A549 (cell line): Measurements from ENCODE around the gene UBL7. TPM values are rescaled to one million over a fixed set of nuclear protein-coding genes. Genes with fewer than 3 reads are reported as not detected.

Experiments used
- ATAC-seq, 2 experiments: fragments of 200-7000 bp in 1 of 2; fragments of >200 bp in 1 of 2; cut with Nextera tagmentation in 1 of 2; cut with Tn5 transposase in 1 of 2; 3 replicates each; pipeline versions ENCODE4 v1.8.0 to v1.9.1; 2018 to 2020; ENCODE audit warnings: mild to moderate bottlenecking in 1 of 2, moderate library complexity in 1 of 2
- CTCF ChIA-PET: fragments of 300-600 bp; sonication (Branson Sonifier 250); formaldehyde crosslinking; extraction: SDS; loops from one replicate; lab custom pipeline; 2021; ENCODE audit warnings: antibody characterized with exemption, inconsistent platforms; lab: Yijun Ruan, JAX
- POLR2A ChIA-PET: fragments of 350-600 bp; formaldehyde crosslinking; extraction: SDS; loops from one replicate; lab custom pipeline; 2021; ENCODE audit warnings: antibody characterized with exemption, inconsistent platforms; lab: Yijun Ruan, JAX
- DNase-seq, 2 experiments: peaks; one replicate each; pipeline versions ENCODE4 v3.0.0 to v3.0.0-alpha.2; 2011 to 2016; ENCODE audit warnings: low read depth in 1 of 2, low spot score in 1 of 2
- FAIRE-seq: peaks from 2 replicates; lab custom pipeline; 2011; peaks lifted over from hg19 to GRCh38; lab: Jason Lieb, UNC
- H3K27ac ChIP-seq, 2 experiments: fragments of >200 bp; sonication (Bioruptor Twin); formaldehyde crosslinking; 3 replicates each; pipeline ENCODE4 v1.5.1; 2016 to 2017
- H3K4me1 ChIP-seq: fragments of >200 bp; sonication (Bioruptor Twin); formaldehyde crosslinking; 3 replicates; pipeline ENCODE4 v1.6.1; 2016
- H3K4me2 ChIP-seq: fragments of >200 bp; sonication (Bioruptor Twin); formaldehyde crosslinking; 3 replicates; pipeline ENCODE4 v1.6.1; 2016
- H3K4me3 ChIP-seq: fragments of >200 bp; sonication (Bioruptor Twin); formaldehyde crosslinking; 3 replicates; pipeline ENCODE4 v1.5.1; 2016
- H3K9me3 ChIP-seq: fragments of >200 bp; sonication (Bioruptor Twin); formaldehyde crosslinking; 3 replicates; pipeline ENCODE4 v1.6.1; 2016
- ATOH8 ChIP-seq: fragments of 250-450 bp; sonication (Bioruptor Pico); IDR thresholded peaks from 2 replicates; pipeline ENCODE4 v1.5.0; 2020; ENCODE audit warnings: low read depth, mild to moderate bottlenecking, moderate library complexity
- BCL3 ChIP-seq: fragments of >200 bp; sonication (Bioruptor Twin); formaldehyde crosslinking; IDR thresholded peaks from 3 replicates; pipeline ENCODE4 v1.6.1; 2016
- CTCF ChIP-seq: fragments of >200 bp; sonication (Bioruptor Twin); formaldehyde crosslinking; IDR thresholded peaks from 3 replicates; pipeline ENCODE4 v1.5.1; 2016
- EHF ChIP-seq: fragments of 250-450 bp; sonication (Bioruptor Pico); IDR thresholded peaks from 2 replicates; pipeline ENCODE4 v1.5.0; 2020; ENCODE audit warnings: mild to moderate bottlenecking
- EHMT2 ChIP-seq: fragments of 200-600 bp; sonication (generic); IDR thresholded peaks from 2 replicates; pipeline ENCODE4 v1.6.1; 2016; ENCODE audit warnings: antibody characterized with exemption, low read depth, mild to moderate bottlenecking, moderate library complexity
- ELK1 ChIP-seq: fragments of 150-350 bp; IDR thresholded peaks from 2 replicates; pipeline ENCODE4 v1.6.1; 2014; ENCODE audit warnings: low read depth, mild to moderate bottlenecking, low read length
- EP300 ChIP-seq, 2 experiments: fragments of >200 bp; sonication (Bioruptor Twin); formaldehyde crosslinking; IDR thresholded peaks; 2 replicates in 1 of 2; 3 replicates in 1 of 2; pipeline ENCODE4 v1.6.1; 2016 to 2017
- ESRRA ChIP-seq: fragments of 150-350 bp; IDR thresholded peaks from 2 replicates; pipeline ENCODE4 v1.6.1; 2014; ENCODE audit warnings: mild to moderate bottlenecking, low read length, borderline replicate concordance
- FOSL2 ChIP-seq, 2 experiments: fragments of 450-650 bp in 1 of 2; fragments of >200 bp in 1 of 2; sonication (Bioruptor Twin) in 1 of 2; formaldehyde crosslinking; IDR thresholded peaks; 2 replicates each; pipeline versions ENCODE4 v1.5.0 to v1.6.1; 2016 to 2020; ENCODE audit warnings: mild to moderate bottlenecking in 1 of 2, moderate library complexity in 1 of 2
- GATA3 ChIP-seq: IDR thresholded peaks from 2 replicates; pipeline ENCODE4 v1.6.1; 2012; ENCODE audit warnings: borderline replicate concordance
- HOXB13 ChIP-seq: fragments of 250-450 bp; sonication (Bioruptor Pico); IDR thresholded peaks from 2 replicates; pipeline ENCODE4 v1.5.0; 2020; ENCODE audit warnings: low read depth, mild to moderate bottlenecking, moderate library complexity
- KDM1A ChIP-seq: fragments of 200-600 bp; sonication (generic); IDR thresholded peaks from 2 replicates; pipeline ENCODE4 v1.6.1; 2016; ENCODE audit warnings: low read depth, mild to moderate bottlenecking
- MAFK ChIP-seq: fragments of 450-650 bp; IDR thresholded peaks from 2 replicates; pipeline ENCODE4 v1.6.1; 2014; ENCODE audit not compliant: partially characterized antibody
- MAZ ChIP-seq: fragments of 150-350 bp; IDR thresholded peaks from 2 replicates; pipeline ENCODE4 v1.6.1; 2014; ENCODE audit warnings: antibody characterized with exemption, low read depth, low read length, borderline replicate concordance
- NFE2L2 ChIP-seq: fragments of 150-350 bp; conservative IDR thresholded peaks from 2 replicates; pipeline ENCODE4 v1.6.1; 2014; ENCODE audit warnings: low read length
- NPAS2 ChIP-seq: fragments of 250-450 bp; sonication (Bioruptor Pico); IDR thresholded peaks from 2 replicates; pipeline ENCODE4 v1.8.0; 2022; ENCODE audit warnings: mild to moderate bottlenecking, moderate library complexity, borderline replicate concordance
- PHF8 ChIP-seq: fragments of 200-600 bp; sonication (generic); IDR thresholded peaks from 2 replicates; pipeline ENCODE4 v1.6.1; 2016; ENCODE audit warnings: low read depth, mild to moderate bottlenecking, antibody characterized with exemption, moderate library complexity, borderline replicate concordance
- POLR2A ChIP-seq: IDR thresholded peaks from 2 replicates; pipeline ENCODE4 v1.6.1; 2012; ENCODE audit warnings: mild to moderate bottlenecking, low read length
- RAD21 ChIP-seq, 2 experiments: fragments of >200 bp in 1 of 2; sonication (Bioruptor Twin) in 1 of 2; formaldehyde crosslinking in 1 of 2; IDR thresholded peaks in 1 of 2; conservative IDR thresholded peaks in 1 of 2; 2 replicates in 1 of 2; 3 replicates in 1 of 2; pipeline ENCODE4 v1.6.1; 2012 to 2018; ENCODE audit warnings: inconsistent platforms in 1 of 2
- RCOR1 ChIP-seq: fragments of 150-350 bp; IDR thresholded peaks from 2 replicates; pipeline ENCODE4 v1.6.1; 2014; ENCODE audit warnings: antibody characterized with exemption, low read length, low read depth
- REST ChIP-seq: fragments of 200-600 bp; sonication (generic); IDR thresholded peaks from 2 replicates; pipeline ENCODE4 v1.6.1; 2016; ENCODE audit warnings: antibody characterized with exemption, mild to moderate bottlenecking, moderate library complexity
- RNF2 ChIP-seq: fragments of 200-600 bp; sonication (generic); IDR thresholded peaks from 2 replicates; pipeline ENCODE4 v1.6.1; 2016; ENCODE audit warnings: low read depth, mild to moderate bottlenecking, antibody characterized with exemption, moderate library complexity, borderline replicate concordance
- SMC3 ChIP-seq: fragments of >200 bp; sonication (Bioruptor Twin); formaldehyde crosslinking; IDR thresholded peaks from 3 replicates; pipeline ENCODE4 v1.6.1; 2018; ENCODE audit warnings: inconsistent platforms
- SREBF2 ChIP-seq: fragments of 450-650 bp; IDR thresholded peaks from 2 replicates; pipeline ENCODE4 v1.6.1; 2014; ENCODE audit warnings: mild to moderate bottlenecking, moderate library complexity
- ZNF302 ChIP-seq: fragments of 250-450 bp; sonication (Bioruptor Pico); IDR thresholded peaks from 2 replicates; pipeline ENCODE4 v1.9.0; 2021; ENCODE audit warnings: inconsistent platforms, mild to moderate bottlenecking, moderate library complexity
- WGBS: methylation state at CpG from one replicate; pipeline ENCODE4 v1.1.6; 2017; ENCODE audit errors: missing lambda C conversion rate; 5-methylcytosine and 5-hydroxymethylcytosine counted together
- polyA plus RNA-seq, 4 experiments: library from polyadenylated mRNA; depleted of rRNA in 3 of 4; stranded (reverse); fragments of >200 nt; fragmentation: RNase III in 1 of 4; extraction: RNeasy Plus Mini Kit Qiagen cat#74134 plus additional on column Dnase treatment in 1 of 4; gene quantifications; 2 replicates in 3 of 4; 3 replicates in 1 of 4; pipeline ENCODE4 v1.2.3, GENCODE V29; 2011 to 2017

UBL7 gene
- polyA plus RNA-seq, 2 of the 4 experiments (the other 2 are of a cell fraction), result 32.6 to 48.5 TPM

- Histone ChIP-seq H3K9me3 (no peaks in the 10 kb centered on the region), H3K4me1 (peaks cover 5% of the 10 kb centered on the region; the same call in 1 of the 3 replicates), H3K4me2 (no peak overlapping the region), H3K27ac (no peak overlapping the region), H3K4me3 (no peak overlapping the region)
- ChIA-PET POLR2A (no interaction called here), CTCF (interaction anchor here (0.7 to 2.0 kb wide), 2 partner anchors 16 to 359 kb away, joined by 3 to 4 read pairs; no protein-coding TSS in a partner anchor)
- WGBS, result 60% methylated on average over 6 of the region's 6 CpGs
- no peak for ATAC-seq
- TF ChIP-seq ZNF302 (CRISPR knock-in tag), result no peak
- TF ChIP-seq RNF2, result no peak
- no peak for TF ChIP-seq SMC3
- TF ChIP-seq EHMT2, result no peak
- TF ChIP-seq ATOH8 (CRISPR knock-in tag), result no peak
- no peak for TF ChIP-seq POLR2A
- no peak for TF ChIP-seq FOSL2 (IDR thresholded peaks at IDR 0.05)
- TF ChIP-seq FOSL2 (CRISPR knock-in tag; IDR thresholded peaks at IDR 0.05), result no peak
- no peak for TF ChIP-seq EHF (CRISPR knock-in tag)
- TF ChIP-seq NPAS2 (CRISPR knock-in tag), result no peak
- no peak for TF ChIP-seq MAFK
- no peak for TF ChIP-seq HOXB13 (CRISPR knock-in tag)
- TF ChIP-seq EP300 (IDR thresholded peaks at IDR 0.05), result no peak
- TF ChIP-seq ELK1, result no peak
- TF ChIP-seq MAZ, result no peak
- TF ChIP-seq NFE2L2, result no peak
- TF ChIP-seq PHF8, result no peak
- no peak for TF ChIP-seq BCL3
- no peak for TF ChIP-seq ESRRA
- no peak for FAIRE-seq
- no peak for DNase-seq
These were observed 48.8 kb downstream of the UBL7 start for GRCh38 chr15:74412159-74412558.

GRCh38 chr15:74411686-74412085 is 49.3 kb downstream of the UBL7 start:
- Histone ChIP-seq H3K9me3 (no peaks in the 10 kb centered on the region), H3K4me2 (no peak overlapping the region), H3K27ac (no peak overlapping the region), H3K4me1 (peaks cover 8% of the 10 kb centered on the region; the same call in 1 of the 3 replicates), H3K4me3 (no peak overlapping the region)
- POLR2A ChIA-PET, result no interaction called here
- 40% methylated on average over 1 of the region's 12 CpGs for WGBS
- no peak for FAIRE-seq
- DNase-seq, result no peak
- CTCF ChIA-PET, result interaction anchor here (0.7 to 2.0 kb wide), 2 partner anchors 17 to 360 kb away, joined by 3 to 4 read pairs; no protein-coding TSS in a partner anchor
- TF ChIP-seq EHF (CRISPR knock-in tag) (no peak), KDM1A (no peak), SREBF2 (no peak), RNF2 (no peak)
- ATAC-seq, result no peak

GRCh38 chr15:74410502-74410901 is 50.5 kb downstream of the UBL7 start:
- ATAC-seq, result no peak
- Histone ChIP-seq H3K4me2 (no peak overlapping the region), H3K4me1 (peaks cover 8% of the 10 kb centered on the region; the same call in 1 of the 3 replicates), H3K27ac (no peak overlapping the region), H3K9me3 (no peaks in the 10 kb centered on the region), H3K4me3 (no peak overlapping the region)
- DNase-seq, result no peak
- WGBS, result 93% methylated on average over 13 of the region's 18 CpGs
- ChIA-PET CTCF (interaction anchor here (0.8 to 2.5 kb wide), 7 partner anchors 9 to 361 kb away, joined by 3 to 16 read pairs (median 4); no protein-coding TSS in a partner anchor), POLR2A (no interaction called here)
- no peak for FAIRE-seq
- TF ChIP-seq ESRRA, result no peak
- no peak for TF ChIP-seq RAD21 (conservative IDR thresholded peaks at IDR 0.05 in 1 of 2, IDR thresholded peaks at IDR 0.05 in 1 of 2)
- TF ChIP-seq CTCF, result no peak
- TF ChIP-seq EHF (CRISPR knock-in tag), result no peak
- TF ChIP-seq RCOR1, result no peak
- TF ChIP-seq MAZ, result no peak
- no peak for TF ChIP-seq REST
- no peak for TF ChIP-seq GATA3
